Fibroblast of pulmonary artery (primary cell): ENCODE data around the gene TNS3.

Experiments
- DNase-seq: peaks from one replicate; pipeline ENCODE4 v3.0.0-alpha.2; 2010; ENCODE audit warnings: low read depth
- H3K4me3 ChIP-seq: replicated peaks from 2 replicates; pipeline ENCODE4 v1.5.1; 2011; ENCODE audit warnings: low read depth, mild to moderate bottlenecking, control low read depth, low read length, moderate library complexity
- CTCF ChIP-seq: IDR thresholded peaks from 2 replicates; pipeline ENCODE4 v1.5.1; 2011; ENCODE audit warnings: mild to moderate bottlenecking, control low read depth, low read length, inconsistent platforms; ENCODE audit errors: missing control alignments

Gene TNS3

GRCh38 chr7:47416492-47417480, 165.1 kb downstream of the TNS3 start:
- no peak overlapping the region for H3K4me3 ChIP-seq
- DNase-seq, result no peak
- TF ChIP-seq CTCF, result no peak

- TF ChIP-seq CTCF, result no peak
- no peak overlapping the region for H3K4me3 ChIP-seq
- DNase-seq, result no peak
Measured at GRCh38 chr7:47415318-47416212, 166.3 kb downstream of the TNS3 start.

GRCh38 chr7:47414342-47415317, 167.3 kb downstream of the TNS3 start:
- TF ChIP-seq CTCF, result no peak
- DNase-seq, result no peak
- H3K4me3 ChIP-seq, result no peak overlapping the region

- no peak for TF ChIP-seq CTCF
- H3K4me3 ChIP-seq, result no peak overlapping the region
- no peak for DNase-seq
Measured at GRCh38 chr7:47413526-47414341, 168.2 kb downstream of the TNS3 start.

- DNase-seq, result no peak
- H3K4me3 ChIP-seq, result no peak overlapping the region
- TF ChIP-seq CTCF, result no peak
Measured at GRCh38 chr7:47411901-47412300, 170.0 kb downstream of the TNS3 start.
